ENCODE results near the gene CD47.

Gene CD47

GRCh38 chr3:108090049-108090700 lies 656 bp downstream of the CD47 start:
- DNase-seq: peak; percentile 84

GRCh38 chr3:108089579-108089978 lies 1.3 kb downstream of the CD47 start:
- no peak for DNase-seq

GRCh38 chr3:108088697-108089096 lies 2.1 kb downstream of the CD47 start:
- peak; percentile 70 for DNase-seq

GRCh38 chr3:108088146-108088545 lies 2.7 kb downstream of the CD47 start:
- DNase-seq: no peak

- no peak for DNase-seq
These were observed 4.2 kb downstream of the CD47 start for GRCh38 chr3:108086653-108087052.

GRCh38 chr3:108085810-108086350 lies 5.0 kb downstream of the CD47 start:
- no peak for DNase-seq

GRCh38 chr3:108085370-108085769 lies 5.5 kb downstream of the CD47 start:
- DNase-seq: no peak

GRCh38 chr3:108079877-108080276 lies 11.0 kb downstream of the CD47 start:
- no peak for DNase-seq

- no peak for DNase-seq
These were observed 11.8 kb downstream of the CD47 start for GRCh38 chr3:108079043-108079442.

GRCh38 chr3:108076564-108076963 lies 14.3 kb downstream of the CD47 start:
- no peak for DNase-seq

- DNase-seq: no peak
These were observed 16.9 kb downstream of the CD47 start for GRCh38 chr3:108073764-108074431.

- DNase-seq: no peak
These were observed 19.5 kb downstream of the CD47 start for GRCh38 chr3:108071368-108071767.

GRCh38 chr3:108070356-108070755 lies 20.5 kb downstream of the CD47 start:
- DNase-seq: no peak

GRCh38 chr3:108067768-108068167 lies 23.1 kb downstream of the CD47 start:
- DNase-seq: no peak

- no peak for DNase-seq
These were observed 25.7 kb downstream of the CD47 start for GRCh38 chr3:108065096-108065495.

GRCh38 chr3:108064293-108064887 lies 26.4 kb downstream of the CD47 start:
- DNase-seq: no peak

GRCh38 chr3:108062051-108062450 lies 28.8 kb downstream of the CD47 start:
- no peak for DNase-seq

- DNase-seq: no peak
These were observed 30.5 kb downstream of the CD47 start for GRCh38 chr3:108060331-108060730.

- DNase-seq: no peak
These were observed 34.9 kb downstream of the CD47 start for GRCh38 chr3:108055931-108056330.

GRCh38 chr3:108054935-108055334 lies 35.9 kb downstream of the CD47 start:
- no peak for DNase-seq

GRCh38 chr3:108053483-108053882 lies 37.3 kb downstream of the CD47 start:
- no peak for DNase-seq

- DNase-seq: no peak
These were observed 37.8 kb downstream of the CD47 start for GRCh38 chr3:108053067-108053466.

- no peak for DNase-seq
These were observed 39.8 kb downstream of the CD47 start for GRCh38 chr3:108051005-108051404.

GRCh38 chr3:108047987-108048386 lies 42.8 kb downstream of the CD47 start:
- DNase-seq: no peak
